Mesenchymal stem cell (in vitro differentiated cells and primary cell): ENCODE data around the gene MGAT3.
A peak's percentile ranks its signal among the peaks of the same experiment; 100 is the strongest.

Experiments
- DNase-seq: peaks from one replicate; pipeline ENCODE4 v3.0.0-alpha.2; 2013
- H2AFZ ChIP-seq: one replicate; pipeline ENCODE4 v1.6.1; 2013; ENCODE audit warnings: low read depth, mild to moderate bottlenecking, control low read depth, inconsistent platforms, low read length, moderate library complexity
- H2AK5ac ChIP-seq: 2 replicates; pipeline ENCODE4 v1.6.1; 2013; ENCODE audit warnings: low read length, moderate library complexity, mild to moderate bottlenecking, inconsistent platforms; ENCODE audit not compliant: severe bottlenecking
- H2BK120ac ChIP-seq: one replicate; pipeline ENCODE4 v1.6.1; 2013; ENCODE audit warnings: low read depth, mild to moderate bottlenecking, inconsistent platforms, low read length, moderate library complexity
- H2BK12ac ChIP-seq, 2 experiments: one replicate each; pipeline ENCODE4 v1.6.1; 2013; ENCODE audit warnings: inconsistent platforms in 2 of 2, low read length in 2 of 2, mild to moderate bottlenecking in 2 of 2, moderate library complexity in 2 of 2, control low read depth in 1 of 2
- H2BK15ac ChIP-seq: one replicate; pipeline ENCODE4 v1.6.1; 2013; ENCODE audit warnings: mild to moderate bottlenecking, low read depth, inconsistent platforms; ENCODE audit not compliant: poor library complexity, severe bottlenecking
- H2BK5ac ChIP-seq: 2 replicates; pipeline ENCODE4 v1.6.1; 2013; ENCODE audit warnings: low read depth, mild to moderate bottlenecking, low read length, control low read depth, inconsistent platforms; ENCODE audit not compliant: poor library complexity, severe bottlenecking
- H3K14ac ChIP-seq, 2 experiments: one replicate each; pipeline ENCODE4 v1.6.1; 2013; ENCODE audit warnings: inconsistent platforms in 2 of 2, low read length in 2 of 2, control low read depth in 1 of 2, mild to moderate bottlenecking in 1 of 2, moderate library complexity in 1 of 2
- H3K18ac ChIP-seq, 2 experiments: one replicate each; pipeline ENCODE4 v1.6.1; 2013; ENCODE audit warnings: inconsistent platforms in 2 of 2, low read length in 2 of 2, control low read depth in 1 of 2, low read depth in 1 of 2, mild to moderate bottlenecking in 1 of 2
- H3K23ac ChIP-seq, 2 experiments: one replicate each; pipeline ENCODE4 v1.6.1; 2013; ENCODE audit warnings: inconsistent platforms in 2 of 2, low read length in 2 of 2, mild to moderate bottlenecking in 2 of 2, moderate library complexity in 2 of 2, control low read depth in 1 of 2
- H3K27ac ChIP-seq: 2 replicates; pipeline ENCODE4 v1.5.1; 2013; ENCODE audit warnings: mild to moderate bottlenecking, moderate library complexity, low read length, control low read depth, inconsistent platforms; ENCODE audit not compliant: poor library complexity, severe bottlenecking
- H3K27me3 ChIP-seq, 2 experiments: 2 replicates each; pipeline versions ENCODE4 v1.6.1 to v1.7.0; 2013; ENCODE audit warnings: low read length in 2 of 2, mild to moderate bottlenecking in 2 of 2, moderate library complexity in 2 of 2, control low read depth in 1 of 2, inconsistent platforms in 1 of 2; ENCODE audit not compliant: control insufficient read depth in 1 of 2, insufficient read depth in 1 of 2
- H3K36me3 ChIP-seq, 2 experiments: 2 replicates each; pipeline versions ENCODE4 v1.6.1 to v1.7.0; 2013; ENCODE audit warnings: low read length in 2 of 2, control low read depth in 1 of 2, inconsistent platforms in 1 of 2, low read depth in 1 of 2, mild to moderate bottlenecking in 1 of 2; ENCODE audit not compliant: insufficient read depth in 2 of 2, control insufficient read depth in 1 of 2
- H3K4ac ChIP-seq, 2 experiments: one replicate each; pipeline ENCODE4 v1.6.1; 2013; ENCODE audit warnings: inconsistent platforms in 2 of 2, low read length in 2 of 2, mild to moderate bottlenecking in 2 of 2, moderate library complexity in 2 of 2, control low read depth in 1 of 2, low read depth in 1 of 2
- H3K4me1 ChIP-seq: 2 replicates; pipeline ENCODE4 v1.6.1; 2013; ENCODE audit warnings: low read depth, low read length, control low read depth; ENCODE audit not compliant: control insufficient read depth, insufficient read depth
- H3K4me2 ChIP-seq: 2 replicates; pipeline ENCODE4 v1.6.1; 2013; ENCODE audit warnings: low read length, mild to moderate bottlenecking, inconsistent platforms; ENCODE audit not compliant: poor library complexity, severe bottlenecking
- H3K4me3 ChIP-seq, 2 experiments: 2 replicates each; pipeline versions ENCODE4 v1.5.1 to v1.7.0; 2013; ENCODE audit warnings: low read length in 2 of 2, mild to moderate bottlenecking in 2 of 2, control low read depth in 1 of 2, low read depth in 1 of 2; ENCODE audit not compliant: insufficient read depth in 1 of 2
- H3K79me1 ChIP-seq: replicated peaks from 2 replicates; pipeline ENCODE4 v1.6.1; 2013; ENCODE audit warnings: mild to moderate bottlenecking, control low read depth, low read length, inconsistent platforms; ENCODE audit not compliant: poor library complexity, severe bottlenecking
- H3K9ac ChIP-seq: 2 replicates; pipeline ENCODE4 v1.7.0; 2013; ENCODE audit warnings: mild to moderate bottlenecking, low read length, moderate library complexity
- H3K9me3 ChIP-seq: 2 replicates; pipeline ENCODE4 v1.7.0; 2013; ENCODE audit warnings: mild to moderate bottlenecking, low read length; ENCODE audit not compliant: control insufficient read depth
- H4K8ac ChIP-seq: one replicate; pipeline ENCODE4 v1.6.1; 2013; ENCODE audit warnings: inconsistent platforms, mild to moderate bottlenecking, low read length, moderate library complexity
- H4K91ac ChIP-seq: one replicate; pipeline ENCODE4 v1.6.1; 2013; ENCODE audit warnings: mild to moderate bottlenecking, low read length, inconsistent platforms
- WGBS: methylation state at CpG from one replicate; pipeline ENCODE4 v1.1.7; 2013; ENCODE audit warnings: mixed read lengths; 5-methylcytosine and 5-hydroxymethylcytosine counted together

MGAT3 gene

DNA sequence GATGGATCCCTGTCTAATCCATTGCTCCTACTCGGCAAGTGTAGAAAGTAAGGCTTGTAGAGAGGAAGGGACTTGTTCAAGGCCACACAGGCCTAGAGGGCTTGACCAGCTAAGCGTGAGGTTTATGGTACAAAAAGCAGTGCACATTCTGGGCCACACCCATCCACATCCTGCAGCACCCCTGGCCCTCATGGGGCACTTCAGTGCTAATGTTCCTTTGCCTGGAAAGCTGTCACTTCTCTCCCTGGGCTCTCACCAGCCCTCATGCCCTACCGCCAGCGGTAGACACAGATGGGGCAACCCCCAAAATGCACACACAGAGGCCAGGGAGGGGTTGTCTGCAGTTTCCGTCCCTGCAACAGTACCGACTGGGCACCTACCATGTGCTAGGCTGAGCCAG, 7.1 kb upstream of the MGAT3 start:
- Histone ChIP-seq H2BK5ac (no peak overlapping the region), H3K27me3 (peaks cover 4 to 41% of the 10 kb centered on the region in 2 experiments), H3K36me3 (no peaks in the 10 kb centered on the region), H2BK12ac (no peak overlapping the region), H3K9ac (no peak overlapping the region), H3K79me1 (no peaks in the 10 kb centered on the region), H3K27ac (no peak overlapping the region), H2AK5ac (no peak overlapping the region), H3K4me3 (no peak overlapping the region), H3K18ac (no peak overlapping the region), H2BK15ac (no peak overlapping the region), H4K91ac (no peak overlapping the region), H3K9me3 (no peaks in the 10 kb centered on the region), H3K4me1 (peaks cover 24% of the 10 kb centered on the region), H3K14ac (no peak overlapping the region), H4K8ac (no peak overlapping the region), H2AFZ (no peak overlapping the region), H2BK120ac (no peak overlapping the region), H3K23ac (no peak overlapping the region), H3K4me2 (no peak overlapping the region), H3K4ac (no peak overlapping the region)
- WGBS, result 91% methylated on average over 6 of the region's 6 CpGs
- DNase-seq, result no peak

DNA sequence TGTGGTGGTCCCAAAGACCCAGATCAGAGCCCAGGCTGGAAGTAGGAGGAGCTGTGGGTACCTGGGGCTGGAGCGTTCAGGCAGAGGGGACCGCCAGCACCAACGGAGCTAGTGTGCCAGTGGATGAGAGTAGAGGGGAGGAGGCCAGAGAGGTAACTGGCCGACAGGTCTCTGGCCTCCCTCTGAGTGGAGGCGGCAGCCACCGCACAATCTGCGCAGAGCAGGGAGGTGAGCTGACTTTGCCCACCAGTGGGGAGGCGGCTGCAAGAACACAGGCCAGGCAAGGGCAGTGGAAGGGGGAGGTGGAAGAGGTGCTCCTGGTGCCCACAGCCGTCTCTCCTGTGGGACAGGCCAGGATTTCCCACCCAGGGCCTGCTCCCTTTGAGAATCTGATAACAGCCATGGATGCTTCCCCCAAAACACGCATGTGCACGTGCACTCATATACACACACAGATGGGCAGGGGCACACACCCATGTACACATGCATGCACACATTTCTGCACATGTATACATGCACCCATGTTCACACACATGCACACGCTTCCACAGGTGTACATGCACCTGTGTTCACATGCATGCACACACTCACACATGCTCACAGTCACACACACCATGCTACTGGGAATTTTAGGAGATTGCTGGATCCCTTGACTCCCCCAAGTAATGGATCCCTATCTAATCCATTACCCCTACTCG, 6.4 kb upstream of the MGAT3 start:
- H3K27ac ChIP-seq, result no peak overlapping the region

DNA sequence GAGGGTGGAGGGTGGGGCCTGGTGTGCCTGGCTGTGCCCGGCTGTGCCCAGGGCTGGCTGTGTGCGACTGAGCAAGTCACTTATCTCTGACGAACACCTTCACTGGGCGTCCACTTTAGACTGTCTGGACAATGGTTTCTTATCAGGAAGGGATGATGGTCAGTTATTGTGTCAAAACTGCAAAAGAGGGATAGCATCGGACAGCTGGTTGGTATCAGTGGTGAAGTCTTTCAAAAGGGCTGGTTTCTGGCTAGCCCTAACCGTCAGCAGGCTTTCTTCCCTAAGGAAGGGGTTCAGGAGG, 4.1 kb upstream of the MGAT3 start:
- Histone ChIP-seq H3K9me3 (no peaks in the 10 kb centered on the region), H4K91ac (no peak overlapping the region), H3K4ac (no peak overlapping the region), H3K27ac (no peak overlapping the region), H3K4me2 (no peak overlapping the region), H2AK5ac (no peak overlapping the region), H3K18ac (no peak overlapping the region), H3K9ac (no peak overlapping the region), H2BK15ac (no peak overlapping the region), H3K79me1 (no peaks in the 10 kb centered on the region), H3K4me1 (peaks cover 25% of the 10 kb centered on the region), H3K14ac (no peak overlapping the region), H3K4me3 (no peak overlapping the region), H4K8ac (no peak overlapping the region), H2BK120ac (no peak overlapping the region), H2AFZ (no peak overlapping the region), H2BK5ac (no peak overlapping the region), H2BK12ac (no peak overlapping the region), H3K23ac (no peak overlapping the region), H3K36me3 (no peaks in the 10 kb centered on the region), H3K27me3 (peaks cover 14 to 58% of the 10 kb centered on the region in 2 experiments)
- no peak for DNase-seq
- 76% methylated on average over 6 of the region's 6 CpGs for WGBS

More for the DNA sequence above, 6.4 kb upstream of the MGAT3 start:
- Histone ChIP-seq H3K4me3 (no peak overlapping the region), H3K9ac (no peak overlapping the region), H2BK15ac (no peak overlapping the region), H2AK5ac (no peak overlapping the region), H3K14ac (peak overlapping the region in 1 of 2 experiments; percentile 29), H3K4ac (no peak overlapping the region), H4K91ac (no peak overlapping the region), H2BK120ac (no peak overlapping the region), H3K79me1 (no peaks in the 10 kb centered on the region), H3K18ac (no peak overlapping the region), H3K36me3 (no peaks in the 10 kb centered on the region), H3K4me1 (peaks cover 24% of the 10 kb centered on the region), H2BK12ac (no peak overlapping the region), H4K8ac (no peak overlapping the region), H2AFZ (no peak overlapping the region), H3K27me3 (peaks cover 4 to 45% of the 10 kb centered on the region in 2 experiments), H3K4me2 (no peak overlapping the region), H3K23ac (no peak overlapping the region), H2BK5ac (no peak overlapping the region), H3K9me3 (no peaks in the 10 kb centered on the region)
- 92% methylated on average over 13 of the region's 13 CpGs for WGBS
- DNase-seq, result no peak

DNA sequence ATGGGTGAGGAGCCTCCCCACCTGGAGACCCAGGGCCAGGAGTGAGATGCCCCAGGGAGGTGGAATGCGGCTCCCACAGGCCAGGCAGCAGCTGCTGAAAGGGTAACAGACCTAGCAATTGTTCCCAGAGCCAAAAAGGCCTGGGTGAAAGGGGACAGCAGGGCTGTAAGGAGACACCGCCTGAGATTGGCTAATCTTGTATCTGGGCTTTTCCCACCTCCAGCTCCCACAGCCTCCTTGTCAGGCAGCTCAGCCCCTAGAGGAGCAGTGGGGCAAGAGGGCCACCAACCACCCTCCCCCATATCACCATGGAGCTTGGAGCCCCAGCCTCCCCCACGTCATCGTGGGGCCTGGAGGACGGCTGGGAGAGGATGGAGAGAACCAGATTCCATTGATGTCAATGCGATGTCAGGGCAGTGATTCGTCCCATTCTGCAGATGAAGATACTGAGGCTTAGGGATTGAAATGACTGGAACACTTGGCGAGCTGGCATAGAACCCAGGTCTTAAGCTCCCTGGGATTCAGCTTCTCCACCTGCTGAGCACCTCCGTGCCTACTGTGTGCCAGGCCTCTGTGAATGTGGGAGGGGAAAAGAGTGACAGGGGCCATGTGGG, 2.9 kb upstream of the MGAT3 start:
- H3K4ac ChIP-seq, result no peak overlapping the region
- no peak overlapping the region for H2BK5ac ChIP-seq
- H3K23ac ChIP-seq, result no peak overlapping the region
- H2BK15ac ChIP-seq, result no peak overlapping the region
- no peak overlapping the region for H2BK120ac ChIP-seq
- H3K14ac ChIP-seq, result no peak overlapping the region
- no peak overlapping the region for H3K9ac ChIP-seq
- H3K36me3 ChIP-seq, result no peaks in the 10 kb centered on the region
- no peak overlapping the region for H3K4me3 ChIP-seq
- H3K27me3 ChIP-seq, result peaks cover 24 to 58% of the 10 kb centered on the region in 2 experiments
- WGBS, result 70% methylated on average over 9 of the region's 9 CpGs
- no peaks in the 10 kb centered on the region for H3K9me3 ChIP-seq
- H4K91ac ChIP-seq, result no peak overlapping the region
- H2BK12ac ChIP-seq, result no peak overlapping the region
- H3K4me1 ChIP-seq, result peaks cover 23% of the 10 kb centered on the region
- H2AFZ ChIP-seq, result no peak overlapping the region
- H3K4me2 ChIP-seq, result no peak overlapping the region
- no peak overlapping the region for H4K8ac ChIP-seq
- no peak overlapping the region for H3K18ac ChIP-seq
- DNase-seq, result peak; percentile 24
- H3K79me1 ChIP-seq, result no peaks in the 10 kb centered on the region
- no peak overlapping the region for H3K27ac ChIP-seq
- H2AK5ac ChIP-seq, result no peak overlapping the region
